ENCODE results near the gene PCCA.

The PCCA gene

GRCh38 chr13:100465558-100465957, 376.7 kb downstream of the PCCA start:
- DNase-seq (ENCODE audit: low read depth in 2 of 2) = no peak

GRCh38 chr13:100470866-100471505, 382.1 kb downstream of the PCCA start:
- no peak for DNase-seq (ENCODE audit: low read depth in 2 of 2)

DNA sequence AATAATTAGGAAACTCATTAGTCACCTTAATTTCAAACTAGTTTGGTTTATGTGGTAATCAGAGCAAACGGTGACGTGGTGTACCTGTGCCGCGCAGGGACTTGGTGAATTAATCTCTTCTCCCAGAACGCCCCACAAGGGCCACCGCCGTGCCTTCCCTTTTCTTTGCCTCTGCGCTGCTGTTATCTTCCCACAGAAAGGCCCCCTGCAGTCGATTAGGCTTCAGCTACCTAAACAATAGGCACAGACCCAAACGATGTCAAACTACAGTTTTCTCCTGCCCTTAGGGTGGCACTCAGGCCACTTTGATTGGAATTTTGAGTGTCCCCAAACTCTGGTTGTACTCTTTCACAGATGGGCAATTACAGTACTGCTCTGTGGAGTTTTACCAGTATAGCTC, 384.2 kb downstream of the PCCA start:
- no peak for DNase-seq (ENCODE audit: low read depth in 2 of 2)

DNA sequence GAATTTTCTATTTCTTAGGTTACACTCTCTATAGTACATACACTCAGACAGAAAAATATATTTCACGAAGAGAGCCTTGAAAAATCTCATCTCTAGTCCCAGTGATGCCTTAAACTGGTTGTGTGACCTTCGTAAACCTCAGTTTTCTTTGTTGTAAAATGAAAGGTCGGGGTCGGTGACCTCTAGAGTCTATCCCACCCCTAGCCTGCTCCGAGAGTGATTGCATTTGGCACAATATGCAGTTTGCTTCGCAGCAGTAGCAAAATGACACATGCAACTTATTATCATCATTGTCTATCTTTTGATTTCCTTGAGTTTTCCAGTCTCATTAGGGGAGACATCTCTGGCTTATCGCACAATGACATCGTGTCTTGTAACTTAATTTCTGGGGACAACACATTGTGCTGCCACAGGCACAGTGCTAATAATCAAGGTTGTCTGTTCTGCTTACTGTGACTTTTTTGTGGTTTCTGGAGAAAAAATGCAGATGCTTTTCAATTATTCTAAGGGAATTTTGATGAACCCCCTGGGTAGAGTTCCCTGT, 384.7 kb downstream of the PCCA start:
- no peak for DNase-seq (ENCODE audit: low read depth in 2 of 2)

GRCh38 chr13:100476963-100477362, 388.1 kb downstream of the PCCA start:
- no peak for DNase-seq (ENCODE audit: low read depth in 2 of 2)

- no peak for DNase-seq (ENCODE audit: low read depth in 2 of 2)
Observed at GRCh38 chr13:100478107-100478809, 389.4 kb downstream of the PCCA start.

GRCh38 chr13:100480676-100481075, 391.8 kb downstream of the PCCA start:
- DNase-seq (ENCODE audit: low read depth in 2 of 2) = no peak

GRCh38 chr13:100483139-100483538, 394.2 kb downstream of the PCCA start:
- DNase-seq (ENCODE audit: low read depth in 2 of 2) = no peak

GRCh38 chr13:100483841-100484381, 395.0 kb downstream of the PCCA start:
- no peak for DNase-seq (ENCODE audit: low read depth in 2 of 2)

DNA sequence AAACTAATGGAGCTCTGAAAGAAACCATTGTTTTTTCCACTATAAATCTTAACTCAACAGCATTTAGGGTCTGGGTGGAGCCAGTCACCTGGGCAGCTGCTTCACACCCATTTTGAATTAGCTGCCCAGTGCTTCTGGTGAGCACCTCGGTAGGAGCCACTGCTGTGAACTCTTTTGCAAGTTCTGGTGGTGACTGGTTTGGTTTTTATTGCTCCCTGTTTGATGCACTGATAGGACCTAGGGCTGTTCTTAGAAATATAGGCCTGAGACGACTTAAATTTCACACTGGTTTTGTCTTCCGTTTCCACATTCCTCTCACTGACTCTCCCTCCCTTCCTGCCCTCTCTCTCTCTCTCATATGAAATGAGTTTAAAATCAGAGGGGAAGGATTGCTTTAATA, 395.8 kb downstream of the PCCA start:
- no peak for DNase-seq (ENCODE audit: low read depth in 2 of 2)

GRCh38 chr13:100485265-100485664, 396.4 kb downstream of the PCCA start:
- DNase-seq (ENCODE audit: low read depth in 2 of 2) = no peak

GRCh38 chr13:100490692-100491091, 401.8 kb downstream of the PCCA start:
- DNase-seq (ENCODE audit: low read depth in 2 of 2) = no peak

- DNase-seq (ENCODE audit: low read depth in 2 of 2) = no peak
Observed at GRCh38 chr13:100491164-100491842, 402.4 kb downstream of the PCCA start.

- no peak for DNase-seq (ENCODE audit: low read depth in 2 of 2)
Observed at GRCh38 chr13:100493418-100493817, 404.5 kb downstream of the PCCA start.

- DNase-seq (ENCODE audit: low read depth in 2 of 2) = no peak
Observed at GRCh38 chr13:100495455-100495854, 406.6 kb downstream of the PCCA start.

DNA sequence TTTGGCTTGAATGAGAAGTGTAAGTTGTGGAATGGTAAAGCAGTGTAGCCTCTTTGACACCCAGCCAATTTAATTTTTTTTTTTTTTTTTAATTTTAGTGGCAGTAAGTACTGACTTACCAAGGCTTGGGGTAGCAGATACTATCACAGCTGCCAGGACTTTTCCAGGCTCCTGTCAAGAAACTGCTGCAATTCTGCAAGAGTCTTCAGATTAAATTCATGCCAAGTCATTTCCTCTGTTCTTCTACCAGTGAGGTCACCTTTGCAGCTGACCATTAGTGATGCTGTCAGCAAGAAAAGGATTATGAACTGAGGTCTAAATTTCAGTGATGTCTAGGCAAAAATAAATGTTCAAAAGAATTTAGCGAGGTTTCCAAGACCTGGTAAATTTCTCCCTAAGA, 408.5 kb downstream of the PCCA start:
- no peak for DNase-seq (ENCODE audit: low read depth in 2 of 2)

- DNase-seq (ENCODE audit: low read depth in 2 of 2) = no peak
Observed at GRCh38 chr13:100502446-100502845, 413.6 kb downstream of the PCCA start.

DNA sequence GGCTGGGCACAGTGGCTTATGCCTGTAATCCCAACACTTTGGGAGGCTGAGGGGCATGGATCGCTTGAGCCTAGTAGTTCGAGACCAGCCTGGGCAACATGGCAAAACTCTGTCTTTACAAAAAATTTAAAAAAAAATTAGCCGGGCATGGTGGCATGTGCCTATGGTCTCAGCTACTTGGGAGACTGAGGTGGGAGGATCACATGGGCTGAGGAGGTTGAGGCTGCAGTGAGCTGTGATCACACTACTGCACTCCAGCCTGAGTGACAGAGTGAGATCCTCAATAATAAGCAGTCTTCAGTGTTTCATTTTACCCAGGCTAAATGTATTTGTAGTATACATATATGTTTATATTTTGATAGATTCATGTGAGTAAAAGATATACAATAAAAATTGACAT, 414.7 kb downstream of the PCCA start:
- no peak for DNase-seq (ENCODE audit: low read depth in 2 of 2)

GRCh38 chr13:100506154-100506553, 417.3 kb downstream of the PCCA start:
- peak in 1 of 2 donors; percentile 13 for DNase-seq (ENCODE audit: low read depth in 2 of 2)

- no peak for DNase-seq (ENCODE audit: low read depth in 2 of 2)
Observed at GRCh38 chr13:100506600-100507422, 417.9 kb downstream of the PCCA start.

GRCh38 chr13:100508455-100508854, 419.6 kb downstream of the PCCA start:
- DNase-seq (ENCODE audit: low read depth in 2 of 2) = no peak

- no peak for DNase-seq (ENCODE audit: low read depth in 2 of 2)
Observed at GRCh38 chr13:100508996-100509395, 420.1 kb downstream of the PCCA start.

All from stimulated activated CD8-positive, alpha-beta memory T cell treated with anti-CD3 and anti-CD28 coated beads, Interleukin-7, amount 100 ng/mL, for 4 hours (primary cell).